CD4-positive, alpha-beta memory T cell (primary cell): ENCODE results near the gene HEBP1. TPM values are rescaled to one million over a fixed set of nuclear protein-coding genes. Genes with fewer than 3 reads are reported as not detected.

Source experiments
- CTCF ChIA-PET: fragments of 350-600 bp; sonication (Branson Sonifier 250); formaldehyde crosslinking; loops from one replicate; lab custom pipeline; 2021; ENCODE audit warnings: inconsistent platforms; ENCODE audit not compliant: partially characterized antibody; lab: Charles Lee
- POLR2A ChIA-PET: fragments of 350-600 bp; sonication (Branson Sonifier 250); formaldehyde crosslinking; loops from one replicate; lab custom pipeline; 2021; ENCODE audit not compliant: partially characterized antibody; lab: Charles Lee
- DNase-seq, 5 donors: peaks; one replicate each; pipeline versions ENCODE4 v3.0.0 to v3.0.0-alpha.2; 2020 to 2022; ENCODE audit warnings: mixed read lengths in 1 of 5
- H3K27ac ChIP-seq: one replicate; pipeline ENCODE4 v1.7.0; 2013; ENCODE audit warnings: low read depth, low read length
- H3K27me3 ChIP-seq: 2 replicates; pipeline ENCODE4 v1.7.0; 2013; ENCODE audit warnings: mild to moderate bottlenecking, low read length, moderate library complexity; ENCODE audit not compliant: insufficient read depth
- H3K36me3 ChIP-seq: 2 replicates; pipeline ENCODE4 v1.7.0; 2013; ENCODE audit warnings: mild to moderate bottlenecking, low read length, moderate library complexity; ENCODE audit not compliant: insufficient read depth
- H3K4me1 ChIP-seq: 2 replicates; pipeline ENCODE4 v1.7.0; 2013; ENCODE audit warnings: mild to moderate bottlenecking, low read length, moderate library complexity; ENCODE audit not compliant: insufficient read depth
- H3K4me3 ChIP-seq, 2 donors: one replicate each; pipeline ENCODE4 v1.7.0; 2013; ENCODE audit warnings: low read length in 2 of 2, mild to moderate bottlenecking in 1 of 2
- H3K9me3 ChIP-seq, 2 donors: one replicate each; pipeline ENCODE4 v1.7.0; 2013; ENCODE audit warnings: low read length in 2 of 2, control low read depth in 1 of 2; ENCODE audit not compliant: control insufficient read depth in 1 of 2
- H3K27ac Mint-ChIP-seq, 7 donors: one replicate each; pipeline ENCODE4 v1.8.0; 2020 to 2021; ENCODE audit warnings: mixed read lengths in 7 of 7, mild to moderate bottlenecking in 6 of 7, inconsistent platforms in 3 of 7, moderate library complexity in 3 of 7
- H3K27me3 Mint-ChIP-seq, 2 donors: one replicate each; pipeline ENCODE4 v1.8.0; 2020 to 2021; ENCODE audit warnings: mixed read lengths in 2 of 2
- H3K36me3 Mint-ChIP-seq, 2 donors: one replicate each; pipeline ENCODE4 v1.8.0; 2020 to 2021; ENCODE audit warnings: mixed read lengths in 2 of 2, inconsistent platforms in 1 of 2, mild to moderate bottlenecking in 1 of 2
- H3K4me1 Mint-ChIP-seq, 4 donors: one replicate each; pipeline ENCODE4 v1.8.0; 2020 to 2021; ENCODE audit warnings: mixed read lengths in 4 of 4, mild to moderate bottlenecking in 1 of 4
- H3K4me3 Mint-ChIP-seq, 8 donors: one replicate each; pipeline ENCODE4 v1.8.0; 2020 to 2021; ENCODE audit warnings: mixed read lengths in 8 of 8, mild to moderate bottlenecking in 7 of 8, moderate library complexity in 6 of 8, inconsistent platforms in 3 of 8
- H3K9me3 Mint-ChIP-seq, 8 donors: one replicate each; pipeline ENCODE4 v1.8.0; 2020 to 2021; ENCODE audit warnings: mixed read lengths in 8 of 8, mild to moderate bottlenecking in 5 of 8, inconsistent platforms in 3 of 8, moderate library complexity in 1 of 8
- intact Hi-C: fragments of 100-400 bp; cut with micrococcal nuclease; formaldehyde crosslinking; loops from one replicate; pipeline ENCODE4 v1.15.1; 2023
- polyA plus RNA-seq, 2 donors: library from polyadenylated mRNA; unstranded; fragments of 300-500 nt; fragmentation: Illumina TruSeq; gene quantifications; one replicate each; pipeline ENCODE4 v1.2.3, GENCODE V29; 2021
- total RNA-seq, 2 experiments: library from RNA; stranded (reverse); gene quantifications; one replicate each; pipeline ENCODE4 v1.2.3, GENCODE V29; 2021

The HEBP1 gene
- total and polyA plus RNA-seq, 4 experiments from 2014 or later = 11.3 to 23.0 (median 14.6) TPM

DNA sequence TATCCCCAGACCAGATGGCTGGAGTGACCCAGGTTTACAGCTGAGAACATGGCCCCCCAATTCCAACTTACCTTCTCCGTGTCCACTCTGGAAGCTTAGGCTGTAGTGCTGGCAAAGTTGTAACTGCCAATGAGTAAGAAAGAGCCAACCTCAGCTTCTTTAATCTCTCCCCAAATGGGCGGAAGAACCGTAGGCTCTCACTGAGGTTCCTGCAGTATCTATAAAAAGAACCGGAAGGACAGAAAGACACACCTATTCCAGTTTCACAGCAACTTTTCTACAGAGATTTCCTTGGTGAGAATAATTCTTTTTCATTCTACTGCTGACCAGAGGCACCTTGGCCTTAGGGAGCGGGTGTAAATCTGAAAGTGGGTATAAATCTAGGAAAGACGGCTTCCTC, 48.0 kb downstream of the HEBP1 start, which contains the start of gene GPRC5D:
GPRC5D (minus strand) TSS at position 135 of the 400 bp plus-strand sequence. CDS start 1,786 bp downstream, outside the sequence.
- H3K27ac ChIP-seq = no peak within 1 kb of the TSS
- no peaks in the 10 kb centered on the region for H3K9me3 ChIP-seq
- Mint-ChIP-seq H3K36me3 (no peaks in the 10 kb centered on the region), H3K4me1 (no peaks in the 10 kb centered on the region), H3K9me3 (no peaks in the 10 kb centered on the region), H3K27ac (no peak within 1 kb of the TSS), H3K4me3 (no peak within 1 kb of the TSS), H3K27me3 (peaks cover 3 to 7% of the 10 kb centered on the region in 2 donors)
- no peaks in the 10 kb centered on the region for H3K4me1 ChIP-seq
- ChIA-PET CTCF (no interaction called here), POLR2A (no interaction called here)
- no peak within 1 kb of the TSS for H3K4me3 ChIP-seq
- intact Hi-C loops = no loop called here
- no peak for DNase-seq
- H3K36me3 ChIP-seq = no peaks in the 10 kb centered on the region
- H3K27me3 ChIP-seq = no peaks in the 10 kb centered on the region

DNA sequence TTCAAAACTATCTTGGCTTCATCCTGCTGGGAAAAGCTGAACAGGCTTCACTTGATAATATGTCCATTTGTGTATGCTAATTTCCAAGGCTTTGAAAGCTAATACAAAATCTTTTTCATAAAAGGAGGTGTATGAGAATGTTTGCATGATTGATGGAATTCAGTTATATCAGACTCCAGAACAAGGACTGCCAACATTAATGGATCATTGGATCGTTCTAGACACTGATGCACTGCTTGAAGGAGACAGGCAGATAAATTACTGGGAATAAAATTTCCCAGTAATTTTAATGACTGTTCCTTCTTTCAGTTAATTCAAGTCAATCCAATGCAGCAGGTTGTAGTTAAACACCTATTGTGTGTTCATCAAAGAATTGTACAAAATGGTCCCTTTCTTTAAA, 48.6 kb downstream of the HEBP1 start:
- Mint-ChIP-seq H3K9me3 (no peaks in the 10 kb centered on the region), H3K4me1 (no peaks in the 10 kb centered on the region), H3K36me3 (no peaks in the 10 kb centered on the region), H3K4me3 (no peak overlapping the region), H3K27ac (no peak overlapping the region), H3K27me3 (peaks cover 3 to 7% of the 10 kb centered on the region in 2 donors)
- H3K27me3 ChIP-seq = no peaks in the 10 kb centered on the region
- no peaks in the 10 kb centered on the region for H3K4me1 ChIP-seq
- no peak overlapping the region for H3K27ac ChIP-seq
- intact Hi-C loops = no loop called here
- ChIA-PET POLR2A (no interaction called here), CTCF (no interaction called here)
- no peak for DNase-seq
- no peaks in the 10 kb centered on the region for H3K9me3 ChIP-seq
- H3K4me3 ChIP-seq = no peak overlapping the region
- no peaks in the 10 kb centered on the region for H3K36me3 ChIP-seq

GRCh38 chr12:12947902-12948301, 52.2 kb downstream of the HEBP1 start:
- Histone ChIP-seq H3K9me3 (no peaks in the 10 kb centered on the region), H3K27ac (no peak overlapping the region), H3K36me3 (no peaks in the 10 kb centered on the region), H3K4me1 (no peaks in the 10 kb centered on the region), H3K4me3 (no peak overlapping the region), H3K27me3 (no peaks in the 10 kb centered on the region)
- intact Hi-C loops = no loop called here
- no peak overlapping the region for H3K27ac Mint-ChIP-seq
- no peaks in the 10 kb centered on the region for H3K4me1 Mint-ChIP-seq
- H3K9me3 Mint-ChIP-seq = no peaks in the 10 kb centered on the region
- ChIA-PET CTCF (no interaction called here), POLR2A (no interaction called here)
- no peaks in the 10 kb centered on the region for H3K36me3 Mint-ChIP-seq
- no peak for DNase-seq
- H3K4me3 Mint-ChIP-seq = no peak overlapping the region
- H3K27me3 Mint-ChIP-seq = peaks cover 0 to 5% of the 10 kb centered on the region in 2 donors

GRCh38 chr12:12946686-12947355, 53.2 kb downstream of the HEBP1 start:
- Mint-ChIP-seq H3K27me3 (peaks cover 0 to 5% of the 10 kb centered on the region in 2 donors), H3K9me3 (no peaks in the 10 kb centered on the region)
- CTCF ChIA-PET = no interaction called here

GRCh38 chr12:12945591-12945990, 54.5 kb downstream of the HEBP1 start:
- Mint-ChIP-seq H3K36me3 (no peaks in the 10 kb centered on the region), H3K4me1 (no peaks in the 10 kb centered on the region), H3K9me3 (no peaks in the 10 kb centered on the region), H3K27ac (no peak overlapping the region), H3K27me3 (peaks cover 0 to 3% of the 10 kb centered on the region in 2 donors), H3K4me3 (no peak overlapping the region)
- DNase-seq = no peak
- intact Hi-C loops = no loop called here
- Histone ChIP-seq H3K36me3 (no peaks in the 10 kb centered on the region), H3K27me3 (no peaks in the 10 kb centered on the region), H3K4me3 (no peak overlapping the region), H3K27ac (no peak overlapping the region), H3K4me1 (no peaks in the 10 kb centered on the region), H3K9me3 (no peaks in the 10 kb centered on the region)
- CTCF ChIA-PET = no interaction called here
- POLR2A ChIA-PET = no interaction called here

More at GRCh38 chr12:12946686-12947355, 53.2 kb downstream of the HEBP1 start:
- Histone ChIP-seq H3K27ac (no peak overlapping the region), H3K27me3 (no peaks in the 10 kb centered on the region), H3K4me1 (no peaks in the 10 kb centered on the region), H3K9me3 (no peaks in the 10 kb centered on the region), H3K36me3 (no peaks in the 10 kb centered on the region), H3K4me3 (no peak overlapping the region)
- DNase-seq = no peak
- no peak overlapping the region for H3K27ac Mint-ChIP-seq
- no peaks in the 10 kb centered on the region for H3K36me3 Mint-ChIP-seq
- no peak overlapping the region for H3K4me3 Mint-ChIP-seq
- POLR2A ChIA-PET = no interaction called here
- no peaks in the 10 kb centered on the region for H3K4me1 Mint-ChIP-seq
- intact Hi-C loops = no loop called here

GRCh38 chr12:12943586-12944260, 56.3 kb downstream of the HEBP1 start:
- H3K27me3 ChIP-seq = no peaks in the 10 kb centered on the region
- H3K4me1 ChIP-seq = no peaks in the 10 kb centered on the region
- H3K27ac ChIP-seq = no peak overlapping the region
- H3K9me3 ChIP-seq = no peaks in the 10 kb centered on the region
- ChIA-PET CTCF (interaction anchor here (1.5 kb wide), 1 partner anchor 312 kb away, joined by 3 read pairs; no protein-coding TSS in a partner anchor), POLR2A (no interaction called here)
- no peaks in the 10 kb centered on the region for H3K36me3 ChIP-seq
- H3K4me1 Mint-ChIP-seq = no peaks in the 10 kb centered on the region
- no peak overlapping the region for H3K4me3 Mint-ChIP-seq
- peaks cover 0 to 3% of the 10 kb centered on the region in 2 donors for H3K27me3 Mint-ChIP-seq
- no peaks in the 10 kb centered on the region for H3K9me3 Mint-ChIP-seq
- H3K27ac Mint-ChIP-seq = no peak overlapping the region
- no peaks in the 10 kb centered on the region for H3K36me3 Mint-ChIP-seq
- intact Hi-C loops = no loop called here
- no peak overlapping the region for H3K4me3 ChIP-seq
- no peak for DNase-seq

GRCh38 chr12:12941450-12942350, 58.4 kb downstream of the HEBP1 start:
- no peak overlapping the region for H3K4me3 ChIP-seq
- no peaks in the 10 kb centered on the region for H3K4me1 ChIP-seq
- CTCF ChIA-PET = no interaction called here
- H3K9me3 Mint-ChIP-seq = no peaks in the 10 kb centered on the region
- H3K9me3 ChIP-seq = no peaks in the 10 kb centered on the region
- H3K27me3 Mint-ChIP-seq = peaks cover 4% of the 10 kb centered on the region in 2 donors
- no peak overlapping the region for H3K27ac Mint-ChIP-seq
- no peaks in the 10 kb centered on the region for H3K27me3 ChIP-seq
- no peak overlapping the region for H3K27ac ChIP-seq
- DNase-seq = no peak
- intact Hi-C loops = no loop called here
- POLR2A ChIA-PET = no interaction called here
- no peaks in the 10 kb centered on the region for H3K36me3 Mint-ChIP-seq
- no peak overlapping the region for H3K4me3 Mint-ChIP-seq
- H3K36me3 ChIP-seq = no peaks in the 10 kb centered on the region
- H3K4me1 Mint-ChIP-seq = no peaks in the 10 kb centered on the region
